Measurements from ENCODE around the gene BATF3.

Gene BATF3

DNA sequence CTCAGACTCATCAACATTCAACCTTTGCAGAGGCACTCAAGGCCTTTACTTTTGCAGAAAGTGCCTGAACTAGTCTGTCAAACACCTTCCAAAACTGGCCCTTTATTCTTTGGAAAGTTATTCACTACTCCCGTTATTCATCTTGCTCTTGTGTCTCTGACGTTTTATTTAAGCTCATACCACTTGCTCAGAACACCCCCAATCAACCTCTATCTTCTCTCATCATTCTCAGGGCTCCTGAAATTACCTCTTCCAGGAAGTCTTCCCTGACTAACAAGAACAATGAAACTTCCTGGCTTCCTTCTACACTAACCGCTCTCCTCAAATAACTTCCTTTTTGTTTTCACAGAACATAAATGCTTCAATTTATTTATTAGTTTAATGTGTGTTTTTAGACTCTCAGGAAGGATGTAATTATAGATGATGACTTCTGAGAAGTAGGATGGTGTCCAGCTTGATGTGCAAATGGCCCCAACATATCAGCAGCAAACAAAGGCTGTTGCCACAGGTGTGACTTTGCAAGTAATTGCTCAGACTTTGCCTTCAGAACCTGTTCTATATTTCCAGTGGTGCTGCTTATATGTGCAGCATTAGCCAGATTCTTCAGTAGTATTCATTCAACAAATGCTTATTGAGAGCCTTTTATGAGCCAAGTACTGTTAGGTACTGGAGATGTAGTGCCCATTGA lies 22.8 kb upstream of the BATF3 start:
- no peaks in the 10 kb centered on the region for H3K9me3 ChIP-seq
- no peak overlapping the region for H3K4me3 ChIP-seq (ENCODE audit: low read depth in 1 of 2, low read length in 1 of 2)
- peaks cover 5% of the 10 kb centered on the region for H3K36me3 ChIP-seq
- TF ChIP-seq, protein P1, sequence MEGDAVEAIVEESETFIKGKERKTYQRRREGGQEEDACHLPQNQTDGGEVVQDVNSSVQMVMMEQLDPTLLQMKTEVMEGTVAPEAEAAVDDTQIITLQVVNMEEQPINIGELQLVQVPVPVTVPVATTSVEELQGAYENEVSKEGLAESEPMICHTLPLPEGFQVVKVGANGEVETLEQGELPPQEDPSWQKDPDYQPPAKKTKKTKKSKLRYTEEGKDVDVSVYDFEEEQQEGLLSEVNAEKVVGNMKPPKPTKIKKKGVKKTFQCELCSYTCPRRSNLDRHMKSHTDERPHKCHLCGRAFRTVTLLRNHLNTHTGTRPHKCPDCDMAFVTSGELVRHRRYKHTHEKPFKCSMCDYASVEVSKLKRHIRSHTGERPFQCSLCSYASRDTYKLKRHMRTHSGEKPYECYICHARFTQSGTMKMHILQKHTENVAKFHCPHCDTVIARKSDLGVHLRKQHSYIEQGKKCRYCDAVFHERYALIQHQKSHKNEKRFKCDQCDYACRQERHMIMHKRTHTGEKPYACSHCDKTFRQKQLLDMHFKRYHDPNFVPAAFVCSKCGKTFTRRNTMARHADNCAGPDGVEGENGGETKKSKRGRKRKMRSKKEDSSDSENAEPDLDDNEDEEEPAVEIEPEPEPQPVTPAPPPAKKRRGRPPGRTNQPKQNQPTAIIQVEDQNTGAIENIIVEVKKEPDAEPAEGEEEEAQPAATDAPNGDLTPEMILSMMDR (IDR thresholded peaks at IDR 0.05) = no peak
- H3K4me1 ChIP-seq (ENCODE audit: control insufficient read depth in 1 of 2, insufficient read depth in 1 of 2, low read depth in 1 of 2, low read length in 1 of 2) = peaks cover 4 to 6% of the 10 kb centered on the region in 2 experiments
- H3K27me3 ChIP-seq = peaks cover 23% of the 10 kb centered on the region
- H3K27ac ChIP-seq = no peak overlapping the region

DNA sequence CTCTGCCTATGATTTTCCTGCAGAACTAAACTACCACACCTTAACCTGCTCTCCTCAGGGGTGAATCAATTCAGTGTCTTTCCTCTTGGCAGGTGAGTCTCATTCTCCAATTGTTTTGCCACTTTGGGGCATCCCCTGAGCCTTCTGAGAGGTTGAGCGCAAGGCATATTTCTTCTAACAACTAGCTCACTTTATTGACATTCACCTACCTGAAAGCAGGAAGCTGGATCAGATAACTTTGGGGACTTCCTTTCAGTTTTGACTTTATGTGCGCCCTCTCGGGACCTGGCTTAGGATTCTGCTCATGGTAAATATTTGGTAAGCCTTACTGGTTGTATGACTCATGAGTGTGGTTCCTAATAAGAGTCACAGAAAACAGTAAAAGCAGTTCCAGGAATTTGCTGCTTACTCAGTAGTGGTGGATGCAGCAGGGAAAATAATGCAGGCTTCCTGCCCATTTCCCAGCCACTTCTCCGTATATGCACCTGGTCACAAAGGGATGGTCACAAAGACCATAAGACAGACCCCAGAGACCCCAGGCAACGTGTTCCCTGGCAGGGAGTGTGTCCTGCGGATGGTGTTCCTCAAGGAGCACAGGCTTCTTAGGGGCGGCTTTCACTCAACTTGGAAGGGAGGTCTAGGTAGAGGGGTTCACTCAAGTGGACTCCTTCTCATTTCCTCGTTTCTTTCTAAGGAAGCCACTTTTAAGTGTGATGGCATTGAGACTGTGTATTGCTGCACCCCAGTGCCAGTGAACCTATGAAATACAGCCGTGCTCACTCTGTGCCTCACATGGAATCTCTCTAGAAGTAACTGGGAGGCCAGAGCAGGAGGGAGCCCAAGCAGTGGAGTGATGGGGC lies 22.0 kb upstream of the BATF3 start:
- TF ChIP-seq, protein P1 (IDR thresholded peaks at IDR 0.05) = no peak
- Histone ChIP-seq H3K27ac (no peak overlapping the region), H3K36me3 (peaks cover 4% of the 10 kb centered on the region), H3K27me3 (peaks cover 30% of the 10 kb centered on the region), H3K9me3 (no peaks in the 10 kb centered on the region), H3K4me3 (ENCODE audit: low read depth in 1 of 2, low read length in 1 of 2) (no peak overlapping the region), H3K4me1 (ENCODE audit: control insufficient read depth in 1 of 2, insufficient read depth in 1 of 2, low read depth in 1 of 2, low read length in 1 of 2) (peaks cover 4 to 6% of the 10 kb centered on the region in 2 experiments)

DNA sequence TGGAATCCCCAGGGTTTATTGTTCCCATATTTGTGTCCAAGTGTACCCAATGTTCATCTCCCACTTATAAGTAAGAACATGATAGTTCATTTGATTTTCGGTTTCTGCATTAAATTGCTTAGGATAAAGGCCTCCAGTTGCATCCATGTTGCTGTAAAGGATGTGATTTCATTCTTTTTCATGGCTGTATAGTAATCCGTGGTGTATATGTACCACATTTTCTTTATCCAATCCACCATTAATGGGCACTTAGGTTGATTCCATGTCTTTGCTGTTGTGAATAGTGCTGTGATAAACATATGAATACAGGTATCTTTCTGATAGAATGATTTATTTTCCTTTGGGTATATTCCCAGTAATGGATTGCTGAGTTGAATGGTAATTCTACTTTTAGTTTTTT lies 20.0 kb upstream of the BATF3 start:
- Histone ChIP-seq H3K4me3 (ENCODE audit: low read depth in 1 of 2, low read length in 1 of 2) (no peak overlapping the region), H3K4me1 (ENCODE audit: control insufficient read depth in 1 of 2, insufficient read depth in 1 of 2, low read depth in 1 of 2, low read length in 1 of 2) (peaks cover 4 to 6% of the 10 kb centered on the region in 2 experiments), H3K27me3 (peaks cover 45% of the 10 kb centered on the region), H3K27ac (no peak overlapping the region), H3K36me3 (no peaks in the 10 kb centered on the region), H3K9me3 (no peaks in the 10 kb centered on the region)
- TF ChIP-seq, protein P1 (IDR thresholded peaks at IDR 0.05) = no peak

DNA sequence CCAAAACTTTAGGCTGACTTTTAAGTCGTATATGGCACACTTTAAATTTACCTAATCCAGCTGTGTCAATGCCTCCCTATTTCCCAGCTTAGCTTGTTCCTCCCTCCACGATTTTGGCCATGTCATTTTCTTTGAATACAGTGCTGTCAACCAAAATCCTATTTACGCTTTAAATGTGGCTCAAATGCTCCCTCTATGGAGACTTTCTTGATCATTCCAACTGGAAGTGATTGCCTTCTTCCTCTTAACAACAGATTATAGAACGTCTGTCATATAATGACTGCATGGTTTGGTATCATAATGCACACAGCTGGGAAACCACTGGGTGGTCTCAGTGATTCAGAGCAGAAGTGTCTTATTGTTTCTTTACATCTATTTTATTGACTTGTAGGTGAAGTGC lies 18.9 kb upstream of the BATF3 start:
- Histone ChIP-seq H3K36me3 (no peaks in the 10 kb centered on the region), H3K4me3 (ENCODE audit: low read depth in 1 of 2, low read length in 1 of 2) (no peak overlapping the region), H3K27me3 (peaks cover 55% of the 10 kb centered on the region), H3K4me1 (ENCODE audit: control insufficient read depth in 1 of 2, insufficient read depth in 1 of 2, low read depth in 1 of 2, low read length in 1 of 2) (peaks cover 4 to 6% of the 10 kb centered on the region in 2 experiments), H3K27ac (no peak overlapping the region), H3K9me3 (no peaks in the 10 kb centered on the region)
- TF ChIP-seq, protein P1 (IDR thresholded peaks at IDR 0.05) = no peak

DNA sequence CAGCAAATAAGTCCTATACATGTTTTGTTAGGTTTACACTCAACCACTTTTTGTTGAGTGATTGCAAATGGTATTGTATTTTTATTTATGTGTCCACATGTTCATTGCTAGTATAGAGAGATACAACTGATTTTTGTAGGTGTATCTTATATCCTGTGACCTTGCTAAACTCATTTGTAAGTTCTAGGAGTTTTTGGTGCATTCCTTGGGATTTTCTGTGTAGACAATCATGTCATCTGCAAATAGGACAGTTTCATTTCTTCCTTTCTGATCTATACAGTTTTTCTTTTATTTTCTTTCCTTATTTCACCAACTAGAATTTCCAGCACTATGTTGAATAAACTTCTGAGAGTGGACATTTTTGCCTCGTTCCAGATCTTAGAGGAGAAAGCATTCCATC lies 16.5 kb upstream of the BATF3 start:
- Histone ChIP-seq H3K27ac (no peak overlapping the region), H3K27me3 (peaks cover 72% of the 10 kb centered on the region), H3K4me3 (ENCODE audit: low read depth in 1 of 2, low read length in 1 of 2) (no peak overlapping the region), H3K9me3 (no peaks in the 10 kb centered on the region), H3K36me3 (no peaks in the 10 kb centered on the region), H3K4me1 (ENCODE audit: control insufficient read depth in 1 of 2, insufficient read depth in 1 of 2, low read depth in 1 of 2, low read length in 1 of 2) (no peaks in the 10 kb centered on the region)
- TF ChIP-seq, protein P1 (IDR thresholded peaks at IDR 0.05) = no peak

All from neutrophil (primary cell).